MM.1S (cell line): ENCODE results near the gene TLR9.

ENCODE experiments used
- EZH2phosphoT487 ChIP-seq: fragments of 300-600 bp; sonication (generic); IDR thresholded peaks from 2 replicates; pipeline ENCODE4 v1.6.1; 2018; ENCODE audit warnings: antibody characterized with exemption, low read length
- TF ChIP-seq, protein P1 (sequence below): fragments of 300-600 bp; sonication (generic); IDR thresholded peaks from 2 replicates; pipeline ENCODE4 v1.5.1; 2016; ENCODE audit warnings: antibody characterized with exemption, low read length, mixed read lengths

- TF ChIP-seq, protein P1, sequence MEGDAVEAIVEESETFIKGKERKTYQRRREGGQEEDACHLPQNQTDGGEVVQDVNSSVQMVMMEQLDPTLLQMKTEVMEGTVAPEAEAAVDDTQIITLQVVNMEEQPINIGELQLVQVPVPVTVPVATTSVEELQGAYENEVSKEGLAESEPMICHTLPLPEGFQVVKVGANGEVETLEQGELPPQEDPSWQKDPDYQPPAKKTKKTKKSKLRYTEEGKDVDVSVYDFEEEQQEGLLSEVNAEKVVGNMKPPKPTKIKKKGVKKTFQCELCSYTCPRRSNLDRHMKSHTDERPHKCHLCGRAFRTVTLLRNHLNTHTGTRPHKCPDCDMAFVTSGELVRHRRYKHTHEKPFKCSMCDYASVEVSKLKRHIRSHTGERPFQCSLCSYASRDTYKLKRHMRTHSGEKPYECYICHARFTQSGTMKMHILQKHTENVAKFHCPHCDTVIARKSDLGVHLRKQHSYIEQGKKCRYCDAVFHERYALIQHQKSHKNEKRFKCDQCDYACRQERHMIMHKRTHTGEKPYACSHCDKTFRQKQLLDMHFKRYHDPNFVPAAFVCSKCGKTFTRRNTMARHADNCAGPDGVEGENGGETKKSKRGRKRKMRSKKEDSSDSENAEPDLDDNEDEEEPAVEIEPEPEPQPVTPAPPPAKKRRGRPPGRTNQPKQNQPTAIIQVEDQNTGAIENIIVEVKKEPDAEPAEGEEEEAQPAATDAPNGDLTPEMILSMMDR = no peak
- TF ChIP-seq EZH2phosphoT487 = no peak
These were observed 30.8 kb downstream of the TLR9 start for GRCh38 chr3:52194485-52195290.
